OCI-LY7 (cell line): ENCODE measurements around the gene MRC2. TPM values are rescaled to one million over a fixed set of nuclear protein-coding genes. Genes with fewer than 3 reads are reported as not detected.

Experiments used
- BruUV-seq: library from RNA; stranded (reverse); fragments of 400-500 nt; replicated peaks from 2 replicates; lab custom pipeline; 2021; lab: Mats Ljungman, UMichigan
- CTCF ChIA-PET: fragments of 300-600 bp; sonication (Branson Sonifier 250); formaldehyde crosslinking; loops from one replicate; lab custom pipeline; 2022; ENCODE audit warnings: antibody characterized with exemption; ENCODE audit not compliant: unreplicated experiment; lab: Charles Lee
- POLR2A ChIA-PET: fragments of 300-600 bp; sonication (Branson Sonifier 250); formaldehyde crosslinking; loops from one replicate; lab custom pipeline; 2022; ENCODE audit warnings: antibody characterized with exemption; lab: Charles Lee
- DNase-seq: peaks from one replicate; pipeline ENCODE4 v3.0.0-alpha.2; 2015; ENCODE audit warnings: low spot score
- H2AFZ ChIP-seq: fragments of 200-600 bp; sonication (generic), shearing (Covaris generic); 2 replicates; pipeline ENCODE4 v1.6.1; 2014; ENCODE audit warnings: mild to moderate bottlenecking, antibody characterized with exemption, low read length, moderate library complexity
- H3K27ac ChIP-seq: fragments of 200-600 bp; sonication (generic); 2 replicates; pipeline ENCODE4 v1.5.1; 2014; ENCODE audit warnings: mixed run types, low read depth, mild to moderate bottlenecking, moderate library complexity, low read length, inconsistent platforms; ENCODE audit not compliant: poor library complexity, severe bottlenecking
- H3K36me3 ChIP-seq: fragments of 200-600 bp; sonication (generic); 2 replicates; pipeline ENCODE4 v1.6.1; 2014; ENCODE audit warnings: mild to moderate bottlenecking, antibody characterized with exemption, low read length, moderate library complexity, mixed read lengths; ENCODE audit not compliant: insufficient read depth
- H3K4me1 ChIP-seq: fragments of 200-600 bp; sonication (generic); 2 replicates; pipeline ENCODE4 v1.5.1; 2014; ENCODE audit warnings: mild to moderate bottlenecking, low read length; ENCODE audit not compliant: insufficient read depth, poor library complexity, severe bottlenecking
- H3K4me2 ChIP-seq: fragments of 200-600 bp; sonication (generic); 2 replicates; pipeline ENCODE4 v1.6.1; 2014; ENCODE audit warnings: mild to moderate bottlenecking, low read length
- H3K4me3 ChIP-seq: fragments of 200-600 bp; sonication (generic); 2 replicates; pipeline ENCODE4 v1.5.1; 2014; ENCODE audit warnings: mild to moderate bottlenecking, low read depth, low read length; ENCODE audit not compliant: poor library complexity, severe bottlenecking
- H3K79me2 ChIP-seq: fragments of 200-600 bp; sonication (generic); 2 replicates; pipeline ENCODE4 v1.6.1; 2016; ENCODE audit warnings: low read depth, mild to moderate bottlenecking, low read length, moderate library complexity, mixed read lengths; ENCODE audit not compliant: insufficient read depth
- H3K9me2 ChIP-seq: fragments of 200-600 bp; sonication (generic); 2 replicates; pipeline ENCODE4 v1.6.1; 2016; ENCODE audit warnings: mild to moderate bottlenecking, low read length, mixed read lengths; ENCODE audit not compliant: insufficient read depth
- H3K9me3 ChIP-seq: fragments of 200-600 bp; sonication (generic); 2 replicates; pipeline ENCODE4 v1.6.1; 2014; ENCODE audit warnings: mild to moderate bottlenecking, mixed run types, low read length, mixed read lengths
- H4K20me1 ChIP-seq: fragments of 200-600 bp; sonication (generic); 2 replicates; pipeline ENCODE4 v1.6.1; 2014; ENCODE audit warnings: mild to moderate bottlenecking, antibody characterized with exemption, low read length, moderate library complexity, mixed read lengths; ENCODE audit not compliant: insufficient read depth
- EZH2phosphoT487 ChIP-seq: fragments of 200-600 bp; sonication (generic); IDR thresholded peaks from 2 replicates; pipeline ENCODE4 v1.6.1; 2018; ENCODE audit warnings: low read depth, borderline replicate concordance, mild to moderate bottlenecking, mixed run types, antibody characterized with exemption, low read length, moderate library complexity, mixed read lengths
- intact Hi-C: fragments of 100-400 bp; cut with micrococcal nuclease; formaldehyde crosslinking; loops from one replicate; pipeline ENCODE4 v1.10.0; 2022; ENCODE audit not compliant: unreplicated experiment
- total RNA-seq, 2 experiments: library from RNA; depleted of rRNA in 1 of 2; stranded (reverse); fragments of >200 nt in 1 of 2; shearing (Covaris generic) in 1 of 2; gene quantifications; 2 replicates each; pipeline ENCODE4 v1.2.3, GENCODE V29; 2014 to 2022
- TF ChIP-seq, protein P1 (sequence below): fragments of 200-600 bp; sonication (generic); conservative IDR thresholded peaks from 2 replicates; pipeline ENCODE4 v1.5.1; 2014; ENCODE audit warnings: mild to moderate bottlenecking, antibody characterized with exemption, low read length, moderate library complexity, mixed read lengths

MRC2 gene
- total RNA-seq, 2 experiments from 2014 or later, result 0.19 to 0.27 TPM

DNA sequence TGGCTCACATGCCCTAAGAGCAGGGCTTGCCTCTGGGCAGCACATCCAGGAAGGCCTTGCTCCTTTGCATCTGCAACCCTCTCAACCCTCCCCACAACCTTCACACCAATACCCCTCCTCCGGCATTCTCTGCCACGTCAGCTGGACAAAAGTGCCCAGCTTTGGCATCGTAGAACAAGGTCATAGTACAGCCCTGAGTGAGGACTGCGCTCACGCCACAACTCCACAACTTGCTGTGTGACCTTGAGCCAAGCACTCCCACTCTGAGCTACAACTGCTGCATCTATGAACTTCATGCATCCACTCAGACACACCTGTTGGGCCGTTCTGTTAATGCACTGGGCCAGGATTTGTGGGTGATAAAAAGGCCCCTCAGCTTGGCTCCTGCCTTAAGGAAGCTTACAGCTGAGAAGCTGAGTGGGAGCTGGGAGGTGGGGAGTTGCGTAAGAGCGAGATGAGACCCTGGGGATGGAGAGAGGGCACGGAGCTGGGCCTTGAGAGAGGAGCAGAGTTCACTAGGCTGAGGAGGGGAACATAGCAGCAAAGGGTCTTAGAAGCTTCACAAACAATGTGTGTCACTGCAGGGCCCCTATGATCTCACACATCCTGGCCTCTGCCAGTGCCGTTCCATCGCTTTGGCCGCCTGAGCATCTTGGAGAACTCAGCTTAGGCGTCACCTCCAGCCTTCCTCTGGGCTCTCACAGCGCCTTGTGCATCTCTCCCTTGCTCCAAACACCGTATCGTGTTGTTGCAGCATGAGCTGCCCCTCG, 8.6 kb upstream of the MRC2 start:
- Histone ChIP-seq H3K9me2 (no peaks in the 10 kb centered on the region), H2AFZ (no peak overlapping the region), H3K9me3 (no peaks in the 10 kb centered on the region), H4K20me1 (no peaks in the 10 kb centered on the region), H3K27ac (no peak overlapping the region), H3K4me3 (no peak overlapping the region), H3K4me1 (no peaks in the 10 kb centered on the region), H3K4me2 (no peak overlapping the region), H3K36me3 (peaks cover 21% of the 10 kb centered on the region; the same call in 1 of the 2 replicates), H3K79me2 (no peaks in the 10 kb centered on the region)
- no peak for TF ChIP-seq EZH2phosphoT487
- TF ChIP-seq, protein P1, sequence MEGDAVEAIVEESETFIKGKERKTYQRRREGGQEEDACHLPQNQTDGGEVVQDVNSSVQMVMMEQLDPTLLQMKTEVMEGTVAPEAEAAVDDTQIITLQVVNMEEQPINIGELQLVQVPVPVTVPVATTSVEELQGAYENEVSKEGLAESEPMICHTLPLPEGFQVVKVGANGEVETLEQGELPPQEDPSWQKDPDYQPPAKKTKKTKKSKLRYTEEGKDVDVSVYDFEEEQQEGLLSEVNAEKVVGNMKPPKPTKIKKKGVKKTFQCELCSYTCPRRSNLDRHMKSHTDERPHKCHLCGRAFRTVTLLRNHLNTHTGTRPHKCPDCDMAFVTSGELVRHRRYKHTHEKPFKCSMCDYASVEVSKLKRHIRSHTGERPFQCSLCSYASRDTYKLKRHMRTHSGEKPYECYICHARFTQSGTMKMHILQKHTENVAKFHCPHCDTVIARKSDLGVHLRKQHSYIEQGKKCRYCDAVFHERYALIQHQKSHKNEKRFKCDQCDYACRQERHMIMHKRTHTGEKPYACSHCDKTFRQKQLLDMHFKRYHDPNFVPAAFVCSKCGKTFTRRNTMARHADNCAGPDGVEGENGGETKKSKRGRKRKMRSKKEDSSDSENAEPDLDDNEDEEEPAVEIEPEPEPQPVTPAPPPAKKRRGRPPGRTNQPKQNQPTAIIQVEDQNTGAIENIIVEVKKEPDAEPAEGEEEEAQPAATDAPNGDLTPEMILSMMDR, result no peak
- intact Hi-C loops, result no loop called here
- ChIA-PET POLR2A (interaction anchor here (1.0 kb wide), 1 partner anchor 19 kb away, joined by 3 read pairs; no protein-coding TSS in a partner anchor), CTCF (no interaction called here)
- BruUV-seq, result no TSS peak
- no peak for DNase-seq

DNA sequence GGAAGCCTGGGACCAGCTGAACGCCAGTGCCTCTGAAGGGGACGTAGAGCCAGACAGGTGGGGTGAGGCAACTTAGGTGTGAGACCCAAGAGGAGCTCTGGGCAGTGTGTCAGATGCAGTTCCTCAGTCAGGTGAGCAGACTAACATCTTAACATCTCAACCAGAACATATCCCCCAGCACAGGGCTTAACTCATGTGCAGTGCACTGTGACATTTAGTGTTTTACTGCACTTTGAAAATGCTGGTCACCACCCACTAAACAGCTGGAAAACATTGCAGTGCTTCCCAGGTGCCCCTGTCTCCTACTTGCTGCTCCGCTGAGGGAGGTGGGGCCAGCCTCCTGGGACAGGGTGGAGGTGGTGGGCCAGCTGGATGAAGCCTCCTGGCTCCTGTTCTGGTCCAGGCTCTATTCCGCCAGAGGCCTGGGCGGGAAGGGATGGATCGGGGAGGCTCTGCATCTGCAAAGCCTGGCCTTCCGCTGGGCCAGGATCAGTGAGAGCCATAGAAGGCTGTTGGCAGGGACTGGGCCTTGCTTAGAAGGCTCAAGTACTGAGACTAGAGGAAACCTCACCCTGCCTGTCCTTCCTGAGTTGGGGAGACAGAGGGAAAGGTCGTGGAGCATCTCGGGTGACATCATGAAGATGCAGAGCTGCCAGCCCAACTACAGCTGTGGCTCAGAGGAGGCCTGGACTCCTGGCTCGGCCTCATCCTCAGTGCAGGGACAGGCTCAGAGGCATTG, 7.9 kb upstream of the MRC2 start:
- POLR2A ChIA-PET, result interaction anchor here (1.0 kb wide), 1 partner anchor 18 kb away, joined by 3 read pairs; no protein-coding TSS in a partner anchor
- no TSS peak for BruUV-seq

More for the DNA sequence above, 7.9 kb upstream of the MRC2 start:
- TF ChIP-seq, protein P1, result no peak
- TF ChIP-seq EZH2phosphoT487, result no peak
- Histone ChIP-seq H3K36me3 (peaks cover 15% of the 10 kb centered on the region; the same call in 1 of the 2 replicates), H2AFZ (no peak overlapping the region), H3K79me2 (no peaks in the 10 kb centered on the region), H3K4me2 (no peak overlapping the region), H3K4me3 (no peak overlapping the region), H4K20me1 (no peaks in the 10 kb centered on the region), H3K27ac (no peak overlapping the region), H3K9me3 (no peaks in the 10 kb centered on the region), H3K9me2 (no peaks in the 10 kb centered on the region), H3K4me1 (no peaks in the 10 kb centered on the region)
- intact Hi-C loops, result no loop called here
- CTCF ChIA-PET, result no interaction called here
- DNase-seq, result no peak
